SK-N-SH treated with all-trans-retinoic acid at 6 μM for 48 hours (cell line): ENCODE measurements around the gene PTPN7.
A peak's percentile ranks its signal among the peaks of the same experiment; 100 is the strongest.
"Not testable (repeated sequence)": the region's sequence is repeated elsewhere in the genome, so short reads cannot be mapped to it uniquely, and the experiment has no call there.

Source experiments
- ATAC-seq: fragments of 200-7000 bp; cut with Tn5 transposase; 3 replicates; pipeline ENCODE4 v1.9.1; 2020; ENCODE audit warnings: mild to moderate bottlenecking, moderate library complexity
- ARNTL ChIP-seq: fragments of 450-650 bp; formaldehyde crosslinking; IDR thresholded peaks from 2 replicates; pipeline ENCODE4 v1.5.0; 2020; ENCODE audit warnings: low read depth, mild to moderate bottlenecking, moderate library complexity, borderline replicate concordance
- BACH2 ChIP-seq: fragments of 250-450 bp; sonication (Bioruptor Pico); IDR thresholded peaks from 2 replicates; pipeline ENCODE4 v1.9.0; 2021; ENCODE audit warnings: mild to moderate bottlenecking, borderline replicate concordance
- CREB5 ChIP-seq: fragments of 250-450 bp; sonication (Bioruptor Pico); IDR thresholded peaks from 2 replicates; pipeline ENCODE4 v1.5.1; 2020; ENCODE audit warnings: low read depth, mild to moderate bottlenecking, moderate library complexity
- CSDC2 ChIP-seq: fragments of 250-450 bp; sonication (Bioruptor Pico); IDR thresholded peaks from 2 replicates; pipeline ENCODE4 v1.5.0; 2020; ENCODE audit warnings: mild to moderate bottlenecking, moderate library complexity
- CSRNP3 ChIP-seq: fragments of 250-450 bp; sonication (Bioruptor Pico); IDR thresholded peaks from 2 replicates; pipeline ENCODE4 v1.5.1; 2021; ENCODE audit warnings: mild to moderate bottlenecking, moderate library complexity
- ESRRG ChIP-seq: fragments of 250-450 bp; sonication (Bioruptor Pico); IDR thresholded peaks from 2 replicates; pipeline ENCODE4 v1.6.1; 2021; ENCODE audit warnings: mild to moderate bottlenecking
- GLIS3 ChIP-seq: fragments of 250-450 bp; sonication (Bioruptor Pico); IDR thresholded peaks from 2 replicates; pipeline ENCODE4 v1.5.0; 2020; ENCODE audit warnings: mild to moderate bottlenecking, moderate library complexity
- ISL1 ChIP-seq: fragments of 250-450 bp; sonication (Bioruptor Pico); IDR thresholded peaks from 2 replicates; pipeline ENCODE4 v2.1.2; 2022; ENCODE audit warnings: mild to moderate bottlenecking, moderate library complexity
- OSR1 ChIP-seq: fragments of 250-450 bp; sonication (Bioruptor Pico); IDR thresholded peaks from 2 replicates; pipeline ENCODE4 v1.8.0; 2022; ENCODE audit warnings: moderate library complexity, mild to moderate bottlenecking, inconsistent platforms
- PATZ1 ChIP-seq: fragments of 250-450 bp; sonication (Bioruptor Pico); IDR thresholded peaks from 2 replicates; pipeline ENCODE4 v1.8.0; 2020; ENCODE audit warnings: mild to moderate bottlenecking, moderate library complexity, borderline replicate concordance
- POU6F1 ChIP-seq: fragments of 250-450 bp; sonication (Bioruptor Pico); IDR thresholded peaks from 2 replicates; pipeline ENCODE4 v1.8.0; 2021; ENCODE audit warnings: low read depth, mild to moderate bottlenecking, moderate library complexity, borderline replicate concordance
- PPARA ChIP-seq: fragments of 250-450 bp; sonication (Bioruptor Pico); IDR thresholded peaks from 2 replicates; pipeline ENCODE4 v1.5.0; 2020; ENCODE audit warnings: mild to moderate bottlenecking, borderline replicate concordance
- RARB ChIP-seq: fragments of 250-450 bp; sonication (Bioruptor Pico); IDR thresholded peaks from 2 replicates; pipeline ENCODE4 v1.8.0; 2021; ENCODE audit warnings: mild to moderate bottlenecking, moderate library complexity
- SNAI2 ChIP-seq: fragments of 250-450 bp; sonication (Bioruptor Pico); IDR thresholded peaks from 2 replicates; pipeline ENCODE4 v1.5.0; 2020; ENCODE audit warnings: mild to moderate bottlenecking, moderate library complexity
- TCF4 ChIP-seq: fragments of 250-450 bp; sonication (Bioruptor Pico); IDR thresholded peaks from 2 replicates; pipeline ENCODE4 v1.8.0; 2021; ENCODE audit warnings: mild to moderate bottlenecking, moderate library complexity, borderline replicate concordance
- TOX ChIP-seq: fragments of 250-450 bp; sonication (Bioruptor Pico); IDR thresholded peaks from 2 replicates; pipeline ENCODE4 v1.8.0; 2021; ENCODE audit warnings: mild to moderate bottlenecking, moderate library complexity, borderline replicate concordance
- TSHZ2 ChIP-seq: fragments of 250-450 bp; sonication (Bioruptor Pico); IDR thresholded peaks from 2 replicates; pipeline ENCODE4 v1.5.0; 2020; ENCODE audit warnings: mild to moderate bottlenecking, moderate library complexity
- ZFP3 ChIP-seq: fragments of 250-450 bp; sonication (Bioruptor Pico); IDR thresholded peaks from 2 replicates; pipeline ENCODE4 v1.5.0; 2020; ENCODE audit warnings: mild to moderate bottlenecking, moderate library complexity
- ZFP30 ChIP-seq: fragments of 450-650 bp; formaldehyde crosslinking; IDR thresholded peaks from 2 replicates; pipeline ENCODE4 v1.5.0; 2022; ENCODE audit warnings: mild to moderate bottlenecking, moderate library complexity
- ZNF565 ChIP-seq: fragments of 450-650 bp; formaldehyde crosslinking; conservative IDR thresholded peaks from 2 replicates; pipeline ENCODE4 v1.5.0; 2020; ENCODE audit warnings: low read depth, mild to moderate bottlenecking, moderate library complexity
- ZNF70 ChIP-seq: fragments of 450-650 bp; formaldehyde crosslinking; IDR thresholded peaks from 2 replicates; pipeline ENCODE4 v1.5.0; 2020; ENCODE audit warnings: mild to moderate bottlenecking, moderate library complexity
- ZNF8 ChIP-seq: fragments of 450-650 bp; formaldehyde crosslinking; IDR thresholded peaks from 2 replicates; pipeline ENCODE4 v1.5.0; 2020; ENCODE audit warnings: mild to moderate bottlenecking, moderate library complexity

PTPN7 gene

GRCh38 chr1:202113690-202114300, 46.6 kb downstream of the PTPN7 start:
- peak; percentile 5; the same call in 1 of the 3 replicates for ATAC-seq
- no peak for TF ChIP-seq CSDC2
- no peak for TF ChIP-seq ZNF565 (CRISPR knock-in tag)
- no peak for TF ChIP-seq TCF4
- TF ChIP-seq TSHZ2: no peak
- no peak for TF ChIP-seq POU6F1 (CRISPR knock-in tag)

GRCh38 chr1:202112859-202113689, 47.3 kb downstream of the PTPN7 start:
- TF ChIP-seq GLIS3 (CRISPR knock-in tag) (no peak), ZNF565 (CRISPR knock-in tag) (no peak), ZFP3 (no peak), PPARA (no peak), ESRRG (CRISPR knock-in tag) (no peak), ZNF8 (CRISPR knock-in tag) (no peak)
- ATAC-seq: peak; percentile 90

GRCh38 chr1:202111589-202111988, 48.8 kb downstream of the PTPN7 start:
- ATAC-seq: not testable (repeated sequence)

- ATAC-seq: no peak
- no peak for TF ChIP-seq BACH2 (CRISPR knock-in tag)
- no peak for TF ChIP-seq ZNF70 (CRISPR knock-in tag)
- no peak for TF ChIP-seq POU6F1 (CRISPR knock-in tag)
- TF ChIP-seq GLIS3 (CRISPR knock-in tag): no peak
- TF ChIP-seq OSR1 (CRISPR knock-in tag): no peak
- no peak for TF ChIP-seq SNAI2
- no peak for TF ChIP-seq ZFP3
- no peak for TF ChIP-seq ESRRG (CRISPR knock-in tag)
- TF ChIP-seq CREB5: no peak
- TF ChIP-seq TOX (CRISPR knock-in tag): no peak
- no peak for TF ChIP-seq RARB (CRISPR knock-in tag)
- no peak for TF ChIP-seq PATZ1 (CRISPR knock-in tag)
- TF ChIP-seq CSRNP3 (CRISPR knock-in tag): no peak
- no peak for TF ChIP-seq ZNF8 (CRISPR knock-in tag)
- no peak for TF ChIP-seq CSDC2
- TF ChIP-seq ARNTL (CRISPR knock-in tag): no peak
- no peak for TF ChIP-seq ZFP30 (CRISPR knock-in tag)
- TF ChIP-seq ZNF565 (CRISPR knock-in tag): no peak
- TF ChIP-seq ISL1 (CRISPR knock-in tag): no peak
Observed at GRCh38 chr1:202110977-202111376, 49.4 kb downstream of the PTPN7 start.
